NT2/D1 (cell line): Measurements from ENCODE around the gene CACNA1C.

Source experiments
- SUZ12 ChIP-seq: IDR thresholded peaks from 2 replicates; pipeline ENCODE4 v1.6.1; 2011; ENCODE audit not compliant: insufficient read length, insufficient read depth; ENCODE audit errors: extremely low read depth
- YY1 ChIP-seq: IDR thresholded peaks from 2 replicates; pipeline ENCODE4 v1.6.1; 2011; ENCODE audit not compliant: insufficient read length, insufficient read depth
- ZNF274 ChIP-seq: IDR thresholded peaks from 2 replicates; pipeline ENCODE4 v1.6.1; 2011; ENCODE audit warnings: mild to moderate bottlenecking, low read depth, low read length

- TF ChIP-seq YY1 (no peak), ZNF274 (no peak), SUZ12 (no peak)
Measured at GRCh38 chr12:2259369-2259768, 206.6 kb downstream of the CACNA1C start.
